GM19463 (cell line): ENCODE measurements around the gene BCDIN3D.
"Not testable (repeated sequence)": the region's sequence is repeated elsewhere in the genome, so short reads cannot be mapped to it uniquely, and the experiment has no call there.

ENCODE experiments used
- ATAC-seq: cut with Tn5 transposase; IDR thresholded peaks from one replicate; pipeline ENCODE4 v1.9.1; 2021; ENCODE audit warnings: mild to moderate bottlenecking, moderate library complexity; ENCODE audit not compliant: unreplicated experiment

BCDIN3D gene

GRCh38 chr12:49877066-49877465 lies 34.2 kb upstream of the BCDIN3D start:
- ATAC-seq: no peak

GRCh38 chr12:49876070-49876469 lies 33.2 kb upstream of the BCDIN3D start:
- no peak for ATAC-seq

DNA sequence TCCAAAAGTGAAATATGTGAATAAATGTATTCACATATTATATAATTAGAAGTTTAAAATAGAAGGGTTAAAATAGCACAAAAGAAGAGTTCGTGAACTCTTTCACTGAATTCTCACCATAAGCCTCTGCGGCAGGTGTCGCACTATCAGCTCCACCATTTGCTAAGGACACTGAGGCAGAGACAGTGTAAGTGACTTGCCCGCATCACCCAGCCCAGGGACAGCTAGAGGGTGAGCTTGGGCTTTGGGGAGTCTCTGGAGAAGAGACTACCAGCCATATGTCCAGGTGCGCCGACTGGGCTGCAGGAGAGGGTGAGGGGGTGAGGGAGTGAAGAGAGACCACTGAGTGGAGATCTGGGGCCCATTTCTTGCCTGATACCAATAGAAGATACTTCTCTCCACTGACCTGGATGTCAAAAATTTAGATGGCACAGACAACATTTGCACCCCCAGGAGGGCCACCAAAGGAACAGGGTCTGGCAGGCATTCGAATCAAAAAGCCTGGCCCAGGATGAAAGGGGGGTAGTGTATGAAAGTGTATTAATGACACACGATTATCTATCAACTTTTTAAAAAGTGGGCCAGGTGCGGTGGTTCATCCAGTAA lies 32.3 kb upstream of the BCDIN3D start:
- no peak for ATAC-seq

- no peak for ATAC-seq
Observed at GRCh38 chr12:49874142-49874897, 31.4 kb upstream of the BCDIN3D start.

DNA sequence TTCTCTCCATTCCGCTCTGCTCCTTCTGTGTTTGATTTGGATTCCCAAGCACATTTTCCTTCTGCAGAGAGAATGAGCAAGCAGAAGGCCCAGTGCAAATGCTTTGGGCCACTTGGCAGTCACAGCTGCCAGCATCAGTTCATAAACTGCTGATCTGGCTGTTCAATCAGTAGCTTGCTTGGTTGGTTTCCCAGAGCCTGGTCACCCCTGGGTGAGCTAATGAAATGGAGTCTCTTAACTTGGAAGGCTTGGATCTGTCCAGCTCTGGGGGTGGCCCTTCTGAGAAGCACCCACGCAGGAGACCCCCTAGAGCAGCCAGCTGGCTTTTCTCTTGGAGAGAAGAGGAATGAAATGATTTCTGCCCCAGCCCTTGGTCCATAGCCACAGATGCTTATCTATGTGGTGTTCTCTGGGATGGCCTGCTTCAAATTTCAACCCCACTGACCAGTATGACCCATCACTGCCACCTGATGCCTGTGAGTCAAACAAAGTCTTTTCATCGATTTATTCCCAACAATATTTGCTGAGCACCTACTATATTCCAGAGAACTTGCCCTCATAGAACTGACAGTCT lies 30.5 kb upstream of the BCDIN3D start:
- no peak for ATAC-seq

- no peak for ATAC-seq
Observed at GRCh38 chr12:49872781-49873181, 29.9 kb upstream of the BCDIN3D start.

GRCh38 chr12:49872381-49872780 lies 29.5 kb upstream of the BCDIN3D start:
- ATAC-seq: no peak

DNA sequence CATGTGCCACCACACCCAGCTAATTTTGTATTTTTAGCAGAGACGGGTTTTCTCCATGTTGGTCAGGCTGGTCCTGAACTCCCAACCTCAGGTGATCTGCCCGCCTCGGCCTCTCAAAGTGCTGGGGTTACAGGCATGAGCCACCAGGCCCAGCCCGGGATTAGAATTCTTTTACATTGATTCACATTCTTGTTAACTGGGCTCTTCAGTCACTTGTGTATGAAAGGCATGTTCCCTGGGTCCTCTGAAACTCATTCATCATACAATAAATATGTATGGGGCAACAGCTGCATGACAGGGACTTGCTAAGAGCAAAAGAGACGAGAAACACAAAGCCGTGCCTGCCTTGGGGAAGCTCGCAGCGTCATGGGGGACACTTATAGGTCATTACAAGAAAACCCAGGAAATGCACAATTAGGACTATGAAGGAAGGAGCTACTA lies 28.9 kb upstream of the BCDIN3D start:
- not testable (repeated sequence) for ATAC-seq

- ATAC-seq: no peak
Observed at GRCh38 chr12:49871263-49871561, 28.3 kb upstream of the BCDIN3D start.

GRCh38 chr12:49870501-49871262 lies 27.8 kb upstream of the BCDIN3D start:
- ATAC-seq: no peak

- no peak for ATAC-seq
Observed at GRCh38 chr12:49869816-49870500, 27.1 kb upstream of the BCDIN3D start.

- ATAC-seq: no peak
Observed at GRCh38 chr12:49868952-49869815, 26.3 kb upstream of the BCDIN3D start.

- no peak for ATAC-seq
Observed at GRCh38 chr12:49868449-49868848, 25.5 kb upstream of the BCDIN3D start.

DNA sequence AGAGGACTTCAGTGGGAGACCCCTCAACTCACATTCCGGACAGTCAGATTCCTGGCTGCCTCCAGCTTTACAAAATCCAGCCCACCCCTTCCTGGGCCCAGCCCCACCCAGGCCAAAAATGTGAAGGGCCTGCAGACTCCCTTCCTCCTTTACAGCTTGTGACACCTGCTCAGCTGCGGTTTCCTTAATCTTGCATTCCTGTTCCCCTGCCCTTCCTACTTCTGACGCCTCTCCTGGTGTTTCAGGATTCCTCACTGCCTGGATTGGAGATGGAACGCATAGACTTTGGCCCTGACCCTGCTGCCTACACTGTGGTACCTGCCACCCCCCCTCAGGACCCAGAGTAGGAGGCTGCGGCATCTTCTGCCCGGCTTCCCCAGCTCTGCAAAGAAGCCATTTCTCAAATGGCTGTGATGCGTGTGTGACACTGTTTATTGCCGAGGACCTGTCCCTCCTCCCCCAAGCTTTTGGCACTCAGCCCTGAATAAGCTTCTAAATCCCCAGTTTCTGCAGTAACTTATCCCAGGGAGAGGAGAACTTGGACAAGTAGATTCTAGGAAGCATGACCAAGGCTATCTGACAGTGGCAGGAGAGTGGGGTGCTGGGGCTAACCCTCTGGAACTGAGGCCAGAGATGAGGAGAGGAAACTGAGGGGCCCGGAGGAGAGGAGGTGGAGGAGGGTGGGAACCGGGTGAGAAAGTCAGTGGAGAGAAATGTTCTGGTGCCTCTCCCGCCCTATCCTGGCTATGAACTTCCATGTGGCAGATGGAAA lies 24.9 kb upstream of the BCDIN3D start:
- no peak for ATAC-seq

DNA sequence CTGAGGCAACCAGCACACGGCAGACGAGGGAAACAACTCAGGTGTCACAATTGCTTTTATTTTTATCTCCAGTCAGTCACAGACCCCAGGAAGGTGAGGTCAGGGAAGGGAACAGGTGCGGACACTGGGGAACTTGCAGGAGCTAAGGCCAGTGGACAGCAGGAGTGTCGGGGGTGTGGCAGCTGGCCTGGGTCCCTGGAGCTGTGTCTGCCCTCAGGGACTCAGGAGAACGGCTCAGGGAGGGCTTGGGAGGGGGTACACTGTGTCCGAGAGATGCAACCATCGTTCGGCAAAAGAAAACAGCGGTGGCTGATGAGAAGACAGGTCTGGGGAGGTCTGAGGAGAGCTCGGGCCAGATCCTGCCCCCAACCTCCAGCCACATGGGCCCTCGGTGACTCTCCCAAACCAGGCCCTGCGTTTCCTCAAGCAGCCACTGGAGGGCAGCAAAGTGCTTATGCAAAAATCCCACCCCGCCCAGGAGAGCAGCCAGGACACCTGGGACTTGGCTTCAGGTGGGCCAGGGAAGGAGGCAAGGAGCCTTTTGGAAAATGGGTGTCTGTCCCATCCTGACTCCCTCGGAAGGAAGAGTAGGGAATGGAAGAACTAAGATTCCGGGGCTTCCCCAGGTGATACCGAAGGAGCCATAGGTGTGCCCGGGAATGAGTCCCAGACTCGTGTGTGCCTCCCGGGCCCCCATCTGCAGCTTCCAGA lies 24.1 kb upstream of the BCDIN3D start:
- no peak for ATAC-seq

DNA sequence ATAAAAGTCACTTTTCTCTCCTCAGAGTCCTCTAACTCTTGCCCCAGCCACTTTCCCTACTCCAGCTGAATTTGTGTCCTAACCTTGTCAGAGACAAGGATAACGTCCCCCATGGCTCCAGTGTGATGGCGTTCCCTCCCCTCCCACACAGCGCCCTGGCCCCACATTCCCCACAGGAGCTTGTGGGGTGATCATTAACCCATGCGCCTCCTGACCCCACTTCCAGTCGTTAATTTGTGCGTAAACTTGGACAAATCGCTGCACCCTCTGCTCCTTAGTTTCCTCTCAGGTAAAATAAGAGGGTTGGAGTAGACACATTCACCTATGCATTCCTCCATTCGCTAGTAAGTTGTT lies 22.9 kb upstream of the BCDIN3D start:
- no peak for ATAC-seq

DNA sequence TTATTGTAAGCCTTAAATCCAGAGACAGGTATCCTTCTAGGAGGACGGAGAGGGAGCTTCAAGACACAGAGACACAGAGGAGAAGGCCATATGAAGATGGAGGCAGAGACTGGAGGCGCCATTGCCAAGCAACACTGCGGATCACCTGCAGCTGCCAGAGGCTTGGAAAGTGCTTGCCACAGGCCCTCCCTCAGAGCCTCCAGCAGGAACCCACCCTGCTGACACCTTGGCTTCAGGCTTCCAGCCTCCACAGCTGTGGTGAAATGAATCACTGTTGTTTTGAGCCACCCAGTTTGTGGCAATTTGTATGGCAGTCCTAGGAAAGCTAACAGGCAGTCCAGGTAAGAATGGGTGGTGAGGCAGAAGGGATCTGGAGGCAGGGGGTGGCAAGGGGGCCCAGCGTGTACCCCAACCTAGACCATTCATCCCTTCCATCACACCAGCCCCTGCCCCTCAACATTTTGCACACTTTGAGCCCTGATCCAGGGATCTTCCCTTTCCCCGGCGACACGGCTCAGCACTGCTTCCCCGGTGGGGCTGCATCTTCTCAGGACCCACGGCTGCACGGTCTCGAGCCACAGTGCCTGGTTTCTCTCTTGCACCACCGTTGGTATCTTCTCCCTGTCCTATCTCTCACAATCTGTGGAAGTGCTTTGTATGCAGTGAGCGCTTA lies 22.3 kb upstream of the BCDIN3D start:
- ATAC-seq: no peak

DNA sequence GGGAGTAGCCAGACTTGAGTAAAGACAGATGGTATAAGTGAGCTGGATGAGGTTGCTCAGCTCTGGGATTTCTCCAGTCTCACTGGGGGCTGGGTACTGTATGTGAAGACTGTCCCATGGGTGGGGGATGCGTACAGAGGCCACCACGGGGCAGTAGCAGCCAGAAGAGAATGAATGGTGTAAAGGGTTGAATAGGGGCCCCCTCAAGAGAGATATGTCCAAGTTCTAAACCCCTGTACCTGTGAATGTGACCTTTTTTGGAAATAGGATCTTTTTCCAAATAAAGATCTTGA lies 21.8 kb upstream of the BCDIN3D start:
- ATAC-seq: no peak
